ENCODE data around the gene RHBDD1.
A peak's percentile ranks its signal among the peaks of the same experiment; 100 is the strongest.

Gene RHBDD1

DNA sequence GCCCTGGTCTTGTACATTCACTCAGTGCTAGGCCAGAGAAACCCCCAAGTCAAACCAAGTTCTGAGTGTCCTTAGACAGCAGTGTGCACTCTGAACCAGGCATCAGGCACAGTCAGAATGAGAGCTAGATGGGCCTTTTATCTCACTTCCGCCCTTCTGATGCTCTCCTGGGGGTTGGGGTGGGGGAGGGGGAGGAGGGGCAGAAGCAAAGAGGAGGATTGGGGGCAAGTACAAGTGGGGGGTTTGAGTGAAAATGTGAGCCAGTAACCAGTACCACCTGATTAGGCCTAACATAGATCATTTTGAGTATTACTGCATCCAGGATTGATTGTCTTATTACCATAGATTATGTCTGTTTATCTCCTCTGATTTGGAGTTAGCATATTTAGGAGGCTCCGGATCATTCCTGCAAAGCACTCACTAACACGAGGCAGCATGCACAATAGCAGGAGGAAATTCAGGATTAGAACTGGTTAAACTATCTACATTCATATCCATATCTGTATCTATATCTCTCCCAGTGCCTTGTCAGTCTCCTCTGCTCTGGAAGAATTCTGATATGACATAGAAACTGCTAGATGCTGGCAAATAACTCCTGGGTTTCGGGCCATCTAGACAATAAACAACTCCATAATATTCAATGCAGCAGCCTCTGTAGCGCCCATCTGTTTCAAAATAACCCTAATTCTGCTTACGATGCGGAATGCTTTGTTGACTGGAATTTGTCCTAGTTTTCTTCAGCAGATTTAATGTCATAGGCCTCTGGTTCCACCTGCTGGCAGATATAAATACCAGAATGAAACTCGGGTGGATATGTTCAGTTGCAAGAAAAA, 149.1 kb downstream of the RHBDD1 start:
- peak; percentile 95 for DNase-seq (ENCODE audit: low spot score)

DNA sequence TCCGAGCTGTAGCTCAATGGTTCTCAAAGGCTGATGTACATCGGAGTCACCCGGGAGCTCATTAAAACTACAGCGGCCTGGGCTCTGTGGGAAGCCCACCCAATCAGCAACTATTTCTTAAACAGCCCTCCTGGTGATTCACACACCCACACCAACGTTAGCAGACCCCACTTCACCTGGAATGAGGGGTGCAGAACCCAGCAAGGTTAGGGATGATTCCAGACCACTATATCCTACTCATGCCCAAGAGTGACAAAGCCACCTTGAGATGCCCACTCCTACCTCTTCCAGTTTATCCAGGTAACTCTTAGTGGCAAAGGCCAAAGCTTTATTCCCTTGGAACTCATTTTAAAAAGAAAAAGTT, 149.7 kb downstream of the RHBDD1 start:
- DNase-seq (ENCODE audit: low spot score), result no peak

DNA sequence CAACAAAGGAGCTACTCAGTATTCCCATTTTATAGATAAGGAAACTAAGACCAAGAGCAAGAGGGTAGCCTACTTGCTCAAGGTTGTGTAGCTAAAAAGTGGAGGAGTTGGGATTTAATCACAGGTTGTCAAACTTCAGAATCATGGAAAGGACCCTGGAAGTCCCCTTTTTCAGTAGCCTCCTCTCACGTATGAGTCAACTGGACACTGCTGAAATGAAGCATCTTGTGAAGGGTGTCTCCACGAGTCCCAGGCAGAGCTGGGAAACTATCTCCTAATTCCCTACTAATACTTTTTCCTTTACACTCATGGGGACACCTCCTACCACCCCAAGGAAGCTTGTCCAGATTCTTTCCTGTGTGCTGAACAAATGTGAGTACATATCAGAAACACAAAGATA, 155.8 kb downstream of the RHBDD1 start:
- no peak for DNase-seq (ENCODE audit: low spot score)

DNA sequence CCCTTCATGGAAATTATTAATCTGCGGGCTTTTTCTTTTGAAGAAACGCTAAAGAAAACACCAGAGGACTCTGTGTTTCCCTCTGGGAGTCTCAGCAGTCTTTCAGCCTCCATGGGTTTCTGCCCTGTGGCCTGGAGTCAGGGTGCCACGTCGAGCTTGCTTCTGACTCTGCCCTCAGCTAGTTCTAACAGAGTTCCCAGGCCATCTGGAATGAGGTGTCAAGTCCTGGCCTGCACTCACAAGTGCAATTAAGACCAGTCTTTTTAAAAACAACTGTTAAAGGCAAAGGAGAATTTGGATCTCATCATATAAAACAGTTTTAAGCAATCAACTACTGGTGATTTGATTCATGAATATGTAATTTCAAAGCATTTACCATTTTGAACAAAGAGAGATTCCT, 157.3 kb downstream of the RHBDD1 start:
- no peak for DNase-seq (ENCODE audit: low spot score)

DNA sequence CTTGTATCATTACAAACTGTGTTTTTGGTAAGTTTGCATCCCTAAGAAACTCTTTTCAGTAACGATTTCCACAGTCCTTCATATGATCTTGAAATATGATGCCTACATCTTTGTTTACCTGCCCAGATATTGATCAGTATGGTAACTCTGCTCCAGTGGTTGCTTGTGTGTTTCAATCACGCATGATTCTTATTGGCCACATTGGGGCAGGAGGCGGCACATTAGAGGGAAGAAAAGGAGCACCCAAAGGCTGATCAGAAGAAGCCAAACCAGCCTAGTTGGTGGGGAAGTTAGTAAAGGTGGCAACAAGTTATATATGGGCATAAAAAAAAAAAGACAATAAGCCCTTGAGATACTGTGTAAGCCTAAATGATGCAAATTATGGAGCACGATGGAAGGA, 158.9 kb downstream of the RHBDD1 start:
- no peak for DNase-seq (ENCODE audit: low spot score)

DNA sequence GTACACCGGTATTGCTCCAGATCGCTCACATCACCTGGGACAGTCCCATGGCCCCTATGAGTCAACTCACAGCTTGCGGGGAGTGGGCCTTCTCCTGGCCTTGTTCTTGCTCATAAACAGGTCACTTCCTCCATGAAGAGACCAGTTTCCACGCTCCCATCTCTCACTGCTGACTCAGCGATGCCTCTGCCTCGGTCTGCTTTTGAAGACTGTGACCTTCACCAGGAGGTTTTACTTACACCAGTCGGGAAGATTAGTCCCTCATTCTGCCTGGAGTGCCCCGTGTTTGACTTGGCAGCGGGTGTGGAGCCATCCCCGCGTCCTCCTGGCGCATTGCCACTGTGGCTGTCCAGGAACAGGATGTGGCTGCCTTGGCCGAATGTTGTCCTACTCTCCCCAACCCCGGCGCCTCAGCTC, 159.8 kb downstream of the RHBDD1 start:
- no peak for DNase-seq (ENCODE audit: low spot score)

DNA sequence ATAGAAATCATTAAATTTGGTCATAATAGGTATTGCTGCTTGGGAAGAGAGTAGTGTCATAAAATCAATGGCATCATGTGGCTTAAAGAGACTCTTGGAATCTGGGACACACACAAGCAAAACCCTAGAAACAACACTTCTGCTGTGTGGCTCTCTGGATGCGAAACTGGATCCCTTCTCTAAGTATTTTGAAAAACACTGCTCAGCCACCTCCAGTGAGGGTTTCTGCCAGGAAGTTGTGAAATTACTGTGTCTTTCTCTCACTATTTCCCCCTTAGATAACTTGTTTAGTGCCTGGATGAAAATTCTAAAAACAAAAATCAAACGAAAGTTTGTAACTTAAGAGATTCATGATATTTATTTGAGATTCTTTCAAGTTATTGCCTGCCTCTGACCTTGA, 163.8 kb downstream of the RHBDD1 start:
- no peak for DNase-seq (ENCODE audit: low spot score)

DNA sequence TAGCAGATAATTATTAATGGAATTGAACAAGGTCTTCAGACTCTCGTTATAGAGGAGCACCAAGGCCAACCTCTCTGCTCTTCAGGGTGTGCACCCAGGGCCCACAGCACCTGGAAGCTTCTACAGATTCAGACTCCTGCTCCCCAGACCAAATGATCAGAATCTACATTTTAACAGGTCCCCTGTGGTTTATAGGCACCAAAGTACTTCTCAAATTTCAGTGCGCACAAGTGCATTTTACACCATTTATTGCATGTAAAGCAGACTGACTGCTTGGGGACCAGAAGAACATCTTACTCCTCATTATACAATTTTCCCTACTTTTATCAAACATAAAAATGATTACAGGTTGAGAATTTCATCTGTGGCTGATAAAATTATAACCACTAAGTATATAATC, 164.3 kb downstream of the RHBDD1 start:
- DNase-seq (ENCODE audit: low spot score), result no peak

DNA sequence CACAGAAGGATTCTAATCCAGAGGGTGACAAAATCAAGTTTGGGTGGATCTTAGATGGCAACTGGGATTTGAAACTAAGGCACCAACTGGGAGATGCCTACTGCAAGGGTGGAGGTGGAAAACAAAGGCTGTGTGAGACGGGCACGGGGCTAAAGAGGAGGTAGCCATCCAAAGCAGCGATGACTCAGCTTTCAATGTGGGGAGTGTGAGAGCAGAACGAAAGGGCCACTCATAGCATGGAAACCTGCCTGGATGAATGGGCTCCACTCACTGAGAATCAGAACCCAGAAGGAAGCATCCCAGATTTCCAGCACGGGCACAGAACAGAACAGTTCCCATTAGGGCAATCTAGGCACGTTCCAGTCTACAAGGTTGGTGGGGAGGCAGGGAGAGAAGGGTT, 168.6 kb downstream of the RHBDD1 start:
- DNase-seq (ENCODE audit: low spot score), result no peak

DNA sequence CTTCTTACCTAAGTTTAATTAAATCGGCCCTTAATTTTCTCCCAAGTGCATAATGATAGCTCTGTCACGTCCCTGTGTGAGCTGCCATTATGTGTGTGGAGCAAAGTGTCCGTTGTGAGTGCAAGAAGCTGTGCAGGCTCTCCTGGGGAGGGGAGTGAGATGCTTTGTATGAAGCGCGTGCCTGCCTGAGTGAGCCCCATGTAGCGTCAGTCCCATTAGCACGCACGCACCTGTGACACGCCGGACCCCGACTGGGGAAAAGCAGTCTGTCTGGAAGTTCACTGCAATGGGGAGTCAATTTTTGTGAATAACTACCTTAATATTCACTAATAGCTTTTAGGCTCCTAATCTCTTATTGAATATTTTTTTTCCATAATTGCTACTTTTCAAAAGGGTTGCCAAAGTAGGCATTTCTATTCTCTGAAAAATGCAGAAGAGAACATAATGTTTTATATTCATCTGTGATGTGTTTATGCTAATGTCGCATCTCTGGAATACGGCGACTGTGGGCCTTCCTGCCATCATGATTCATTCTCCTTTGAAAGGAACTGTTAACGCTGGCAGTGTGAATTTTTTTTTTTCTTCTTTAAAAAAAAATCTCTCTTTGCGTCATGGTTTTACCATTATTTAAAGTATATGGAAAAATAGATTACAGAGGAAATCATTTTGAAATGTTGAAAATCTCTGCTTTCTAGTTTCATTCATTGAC, 170.5 kb downstream of the RHBDD1 start:
- DNase-seq (ENCODE audit: low spot score), result no peak

DNA sequence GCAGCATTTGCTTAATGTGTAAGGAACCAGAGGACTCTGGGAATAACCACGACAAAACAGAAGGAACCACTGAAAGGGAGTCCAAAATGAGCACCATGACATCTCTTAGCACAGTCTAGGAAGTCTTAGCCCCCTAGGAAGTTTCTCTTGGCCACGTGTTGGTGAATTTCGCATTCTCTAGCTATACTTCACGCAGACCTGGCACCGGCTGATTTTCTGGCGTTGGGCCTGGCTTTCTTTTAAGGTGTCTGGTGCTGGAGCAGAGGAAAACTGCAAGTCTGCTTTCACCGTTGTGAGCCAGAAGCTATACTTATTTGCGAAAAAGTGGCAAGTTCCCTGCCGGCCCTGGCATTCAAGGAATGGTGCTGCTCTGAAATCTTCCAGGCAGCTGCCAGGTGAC, 171.3 kb downstream of the RHBDD1 start:
- no peak for DNase-seq (ENCODE audit: low spot score)

DNA sequence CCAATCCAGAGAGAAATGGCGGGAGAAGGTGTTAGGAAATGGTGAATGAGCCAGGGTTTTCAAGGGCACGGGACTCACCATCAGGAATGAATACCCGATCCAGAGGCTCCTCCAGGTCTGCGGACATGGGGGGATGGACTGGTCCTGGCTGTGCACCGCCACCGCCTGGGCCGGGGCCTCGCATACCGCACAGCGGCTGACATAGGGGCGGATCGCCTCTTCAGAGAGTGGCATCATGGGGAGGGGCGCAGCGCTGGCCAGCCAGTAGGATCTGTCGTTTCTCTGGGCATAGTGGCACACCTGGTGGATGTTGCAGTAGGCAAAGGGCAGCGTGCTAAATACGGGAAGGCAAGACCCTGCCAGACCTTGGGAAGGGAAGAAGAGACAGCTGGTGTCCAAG, 172.1 kb downstream of the RHBDD1 start:
- DNase-seq (ENCODE audit: low spot score), result no peak

DNA sequence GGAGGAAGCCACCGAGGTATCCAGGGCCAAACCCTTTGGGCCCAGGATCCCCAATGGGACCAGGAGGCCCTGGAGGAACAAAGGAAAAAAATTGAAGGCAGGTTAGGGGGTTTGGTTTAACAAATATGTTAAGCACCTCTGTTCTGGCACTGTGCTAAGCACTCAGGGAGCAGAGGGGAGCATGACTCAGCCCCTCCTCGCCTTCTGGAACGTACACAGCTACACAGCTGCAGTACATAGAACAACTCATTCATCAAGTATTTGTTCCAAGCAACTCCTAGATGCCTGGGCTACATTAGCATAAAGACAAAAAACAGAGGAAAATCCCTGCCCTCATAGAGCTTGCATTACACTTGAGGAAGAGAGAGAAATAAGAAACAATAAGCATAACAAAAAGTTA, 174.6 kb downstream of the RHBDD1 start:
- no peak for DNase-seq (ENCODE audit: low spot score)

DNA sequence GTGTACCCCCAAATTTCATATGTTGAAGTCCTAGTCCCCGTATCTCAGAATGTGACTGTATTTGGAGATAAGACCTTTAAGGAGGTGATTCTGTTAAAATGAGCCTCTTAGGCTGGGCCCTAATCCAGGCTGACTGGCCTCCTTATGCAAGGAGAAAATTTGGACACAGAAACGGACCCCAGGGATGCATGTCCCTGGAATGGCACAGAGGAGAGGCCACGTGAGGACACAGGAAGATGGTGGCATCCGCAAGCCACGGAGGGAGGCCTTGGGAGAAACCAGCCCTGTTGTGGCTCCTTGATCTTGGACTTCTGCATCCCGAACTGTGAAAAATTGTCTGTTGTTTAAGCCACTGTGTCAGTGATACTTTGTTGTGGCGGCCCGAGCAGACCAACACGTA, 177.5 kb downstream of the RHBDD1 start:
- DNase-seq (ENCODE audit: low spot score), result no peak

DNA sequence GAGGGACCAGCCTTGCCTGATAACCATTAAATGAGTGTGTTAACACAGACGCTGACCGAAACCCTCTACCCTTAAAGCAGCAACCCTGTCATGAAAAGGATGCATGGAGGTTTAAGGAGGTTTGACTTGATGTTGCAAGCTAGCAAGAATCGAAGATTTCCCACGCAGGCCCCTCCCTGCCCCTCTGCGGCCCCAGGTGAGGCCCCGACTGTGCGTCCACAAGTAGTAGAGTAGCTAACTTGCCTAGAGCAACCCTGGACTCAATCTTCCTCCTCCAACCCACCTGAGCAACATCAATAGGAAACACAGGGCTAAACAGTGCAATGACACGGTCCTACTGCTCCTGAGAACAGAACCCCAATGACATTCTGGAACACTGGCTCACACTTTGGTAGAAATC, 178.0 kb downstream of the RHBDD1 start:
- no peak for DNase-seq (ENCODE audit: low spot score)

DNA sequence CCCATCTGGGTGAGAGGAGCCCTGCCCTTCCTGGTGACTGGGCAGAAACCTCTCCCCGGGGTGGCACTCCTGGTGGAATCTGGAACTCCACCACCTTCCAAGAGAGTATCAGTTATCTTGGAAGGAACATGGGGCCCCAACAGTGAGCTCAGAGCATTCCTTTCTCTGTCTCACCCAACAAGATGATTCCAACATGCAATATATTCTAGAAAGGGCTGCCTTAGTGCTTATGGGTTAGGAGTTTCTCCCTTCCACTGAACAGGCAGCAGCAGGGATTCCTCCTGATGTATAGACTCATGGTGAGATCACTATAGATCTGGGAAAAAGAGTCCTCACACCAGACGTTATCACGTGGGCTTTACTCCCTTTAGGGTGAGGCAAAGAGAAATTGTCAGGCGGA, 181.0 kb downstream of the RHBDD1 start:
- no peak for DNase-seq (ENCODE audit: low spot score)

DNA sequence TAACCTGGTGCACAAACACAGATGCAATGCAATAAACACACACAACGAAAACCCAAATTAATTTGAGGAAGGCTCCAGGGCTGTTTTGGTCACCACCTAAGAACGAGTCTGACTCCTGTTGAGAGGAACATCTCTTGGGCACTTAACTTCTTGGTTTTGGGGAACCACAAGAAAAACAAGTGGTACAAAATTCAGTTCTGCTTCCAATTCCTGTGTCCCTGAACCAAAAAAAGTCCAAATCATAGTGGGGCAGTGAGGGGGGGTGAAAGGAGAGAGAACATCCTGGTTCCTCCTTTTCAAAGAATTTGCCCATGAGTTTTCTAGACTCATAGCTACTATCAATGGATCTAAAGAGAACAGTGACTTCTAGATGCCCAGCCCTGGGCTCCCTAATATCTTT, 184.6 kb downstream of the RHBDD1 start:
- no peak for DNase-seq (ENCODE audit: low spot score)

DNA sequence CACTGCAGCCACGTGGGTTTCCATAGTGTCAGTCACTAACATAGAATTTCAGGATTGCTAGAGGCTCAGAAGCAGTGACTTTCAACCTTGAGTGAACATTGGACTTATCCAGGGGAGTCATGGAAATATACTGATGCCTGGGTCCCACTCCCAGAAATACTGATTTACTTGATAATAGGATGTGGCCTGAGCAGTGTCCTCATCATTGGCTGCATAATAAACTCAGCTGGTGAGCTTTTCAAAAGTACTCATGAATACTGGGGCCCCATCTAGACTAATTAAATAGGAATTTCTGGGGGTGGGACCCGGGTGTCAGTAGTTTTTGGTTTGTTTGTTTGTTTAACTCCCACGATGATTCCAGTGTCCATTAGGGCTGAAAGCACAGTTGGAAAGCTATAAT, 186.8 kb downstream of the RHBDD1 start:
- no peak for DNase-seq (ENCODE audit: low spot score)

DNA sequence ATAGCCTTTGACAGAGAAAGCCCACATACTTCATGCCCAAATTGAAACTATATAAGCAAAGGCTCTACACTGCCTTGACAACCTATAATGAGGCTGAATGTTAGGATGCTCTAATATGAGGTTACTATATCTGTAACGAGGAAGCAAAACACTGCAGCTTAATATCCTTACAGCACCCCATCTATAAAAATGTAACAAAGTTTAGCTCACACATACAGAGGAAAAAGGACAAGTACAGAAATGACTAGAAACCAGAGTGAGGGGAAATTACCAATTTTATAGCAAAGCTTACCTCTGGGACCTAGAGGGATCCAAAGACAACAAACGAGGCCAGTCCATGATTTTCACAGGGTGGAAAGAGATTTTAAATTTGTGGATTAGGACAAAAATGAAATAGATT, 189.7 kb downstream of the RHBDD1 start:
- no peak for DNase-seq (ENCODE audit: low spot score)

DNA sequence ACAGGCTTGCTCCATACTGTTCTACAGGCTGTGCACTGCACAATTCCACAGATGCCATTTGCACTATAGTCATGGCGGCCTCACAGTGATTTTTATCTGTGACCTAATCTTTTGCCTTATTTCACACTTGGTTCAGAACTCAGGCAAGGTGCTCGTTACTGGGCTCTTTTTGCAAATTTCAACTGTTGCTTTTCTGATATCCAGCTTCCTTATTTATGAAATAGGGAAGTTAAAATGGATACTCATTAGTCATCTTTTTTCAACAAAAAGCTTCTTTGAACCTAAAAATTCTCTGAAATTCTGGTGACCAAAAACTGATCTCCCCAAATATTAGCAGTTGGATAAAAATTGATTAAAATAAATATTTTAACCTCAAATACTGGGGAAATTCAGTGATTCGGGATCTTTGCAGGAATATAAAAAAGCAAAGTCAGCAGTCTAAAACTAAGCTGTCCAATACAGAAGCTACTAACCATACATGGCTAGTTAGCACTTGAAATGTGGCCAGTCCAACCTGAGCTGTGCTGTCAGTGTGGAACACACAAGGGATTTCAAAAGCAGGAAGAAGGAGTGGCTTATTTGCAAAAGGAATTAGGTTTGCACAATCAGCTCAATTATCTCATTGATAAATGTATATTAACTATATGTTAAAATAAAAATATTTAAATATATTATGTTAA, 193.7 kb downstream of the RHBDD1 start:
- DNase-seq (ENCODE audit: low spot score), result no peak

DNA sequence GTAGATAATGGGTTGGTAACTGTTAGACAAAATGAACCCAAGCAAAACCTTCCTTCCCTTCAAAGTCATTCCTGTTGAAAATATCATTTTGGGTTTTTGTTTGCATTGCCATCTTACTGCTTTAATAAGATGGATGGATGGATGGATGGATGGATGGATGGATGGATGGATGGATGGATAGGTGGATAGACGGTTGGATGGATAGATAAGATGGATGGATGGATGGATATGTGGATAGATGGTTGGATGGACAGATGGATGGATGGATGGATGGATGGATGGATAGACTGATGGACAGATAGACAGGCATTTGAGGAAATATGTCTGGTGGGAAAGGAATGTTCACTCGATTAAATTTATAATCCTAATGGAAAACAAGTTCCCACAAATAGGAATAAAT, 194.9 kb downstream of the RHBDD1 start:
- no peak for DNase-seq (ENCODE audit: low spot score)

DNA sequence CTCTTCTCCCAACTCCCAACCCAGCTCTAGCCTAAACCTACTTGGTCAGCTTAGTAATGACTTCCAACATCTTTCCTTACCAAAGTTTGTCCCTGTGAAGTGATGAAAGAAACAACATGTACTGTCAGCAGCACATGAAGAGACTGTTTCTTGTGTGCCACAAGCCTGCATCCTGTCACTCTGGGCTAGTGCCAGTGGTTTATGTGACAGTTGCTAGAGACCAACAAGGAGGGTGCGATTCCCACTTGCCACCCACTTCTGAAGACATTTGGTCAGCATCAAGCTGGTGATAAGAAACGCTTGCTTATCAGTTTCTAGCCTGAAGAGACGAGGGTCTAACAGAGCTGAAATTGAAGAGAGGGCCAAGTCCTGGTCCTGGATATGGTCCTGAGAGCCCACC, 195.5 kb downstream of the RHBDD1 start:
- no peak for DNase-seq (ENCODE audit: low spot score)

DNA sequence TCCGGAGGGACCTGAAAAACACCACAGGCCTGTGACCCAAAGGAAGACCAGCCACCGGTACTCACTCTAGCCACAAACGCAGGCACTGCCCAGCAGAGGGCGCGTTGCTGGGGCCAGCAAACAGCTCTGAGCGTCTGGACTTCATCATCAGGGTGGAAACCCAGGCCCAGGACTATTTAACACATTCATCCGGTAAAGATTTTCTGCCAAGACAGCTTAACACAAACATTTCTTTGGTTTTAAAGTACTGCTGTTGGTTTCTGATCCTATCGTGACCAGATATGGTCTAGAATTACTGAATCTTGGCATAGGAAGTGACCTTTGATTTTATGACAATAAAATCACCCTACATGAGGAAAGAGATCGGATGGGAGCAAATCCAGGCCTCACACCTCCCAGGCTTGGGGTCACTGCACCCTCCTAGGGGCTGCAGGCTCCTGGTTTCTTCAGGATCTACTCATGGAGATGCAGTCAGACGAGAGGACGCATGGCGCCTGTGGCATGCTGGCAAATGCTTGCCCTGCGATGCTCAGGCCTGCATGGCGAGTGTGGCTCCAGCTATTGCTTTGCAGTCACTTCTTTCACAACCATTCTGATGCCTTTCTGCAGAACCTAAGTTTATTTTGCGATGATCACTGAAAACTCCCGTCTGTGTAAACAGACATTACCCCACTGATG, 197.8 kb downstream of the RHBDD1 start:
- peak; percentile 28 for DNase-seq (ENCODE audit: low spot score)
